Neural progenitor cell (in vitro differentiated cells): ENCODE measurements around the gene NDEL1.

ENCODE experiments used
- EZH2phosphoT487 ChIP-seq: fragments of 200-600 bp; sonication (generic); IDR thresholded peaks from 2 replicates; pipeline ENCODE4 v1.6.1; 2017; ENCODE audit warnings: antibody characterized with exemption
- TF ChIP-seq, protein P1 (sequence below): fragments of 200-600 bp; sonication (generic); IDR thresholded peaks from 2 replicates; pipeline ENCODE4 v1.5.1; 2017; ENCODE audit warnings: antibody characterized with exemption, mild to moderate bottlenecking

DNA sequence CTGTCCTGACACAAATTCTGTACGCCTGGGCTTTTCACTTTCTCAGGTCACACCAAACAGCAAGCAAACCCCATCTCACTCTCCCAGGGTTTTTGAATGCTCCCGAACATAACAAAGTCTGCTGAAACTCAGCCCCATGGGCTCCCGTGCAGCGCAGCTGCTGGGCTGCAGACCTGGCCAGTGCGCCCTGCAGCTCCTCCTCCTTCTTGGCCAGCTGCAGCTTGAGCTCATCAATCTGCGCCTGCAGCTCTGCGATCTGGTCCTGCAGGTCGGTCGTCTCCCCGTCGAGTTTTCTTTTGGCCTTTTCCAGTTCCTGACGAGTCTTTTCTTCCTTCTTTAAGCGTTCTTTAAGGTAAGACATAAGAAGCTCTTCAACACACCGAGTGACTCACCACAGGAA lies 70.5 kb downstream of the NDEL1 start:
- no peak for TF ChIP-seq EZH2phosphoT487
- TF ChIP-seq, protein P1, sequence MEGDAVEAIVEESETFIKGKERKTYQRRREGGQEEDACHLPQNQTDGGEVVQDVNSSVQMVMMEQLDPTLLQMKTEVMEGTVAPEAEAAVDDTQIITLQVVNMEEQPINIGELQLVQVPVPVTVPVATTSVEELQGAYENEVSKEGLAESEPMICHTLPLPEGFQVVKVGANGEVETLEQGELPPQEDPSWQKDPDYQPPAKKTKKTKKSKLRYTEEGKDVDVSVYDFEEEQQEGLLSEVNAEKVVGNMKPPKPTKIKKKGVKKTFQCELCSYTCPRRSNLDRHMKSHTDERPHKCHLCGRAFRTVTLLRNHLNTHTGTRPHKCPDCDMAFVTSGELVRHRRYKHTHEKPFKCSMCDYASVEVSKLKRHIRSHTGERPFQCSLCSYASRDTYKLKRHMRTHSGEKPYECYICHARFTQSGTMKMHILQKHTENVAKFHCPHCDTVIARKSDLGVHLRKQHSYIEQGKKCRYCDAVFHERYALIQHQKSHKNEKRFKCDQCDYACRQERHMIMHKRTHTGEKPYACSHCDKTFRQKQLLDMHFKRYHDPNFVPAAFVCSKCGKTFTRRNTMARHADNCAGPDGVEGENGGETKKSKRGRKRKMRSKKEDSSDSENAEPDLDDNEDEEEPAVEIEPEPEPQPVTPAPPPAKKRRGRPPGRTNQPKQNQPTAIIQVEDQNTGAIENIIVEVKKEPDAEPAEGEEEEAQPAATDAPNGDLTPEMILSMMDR = no peak
